ENCODE measurements around the gene PODN. TPM values are rescaled to one million over a fixed set of nuclear protein-coding genes. Genes with fewer than 3 reads are reported as not detected.

Gene PODN
- total and polyA plus RNA-seq, 12 donors = 0.78 to 45.4 (median 16.0) TPM

- H3K27ac ChIP-seq = peak overlapping the region in 1 of 5 donors; percentile 34
- no peaks in the 10 kb centered on the region for H3K36me3 ChIP-seq (replicated peaks in 1 of 2)
- intact Hi-C loops (cut with DNase I) = no loop called here
Observed at GRCh38 chr1:53110370-53111072, 48.5 kb downstream of the PODN start.

GRCh38 chr1:53111073-53111556, 49.1 kb downstream of the PODN start:
- Histone ChIP-seq H3K9me3 (replicated peaks in 1 of 3) (no peaks in the 10 kb centered on the region), H3K36me3 (replicated peaks in 1 of 2) (no peaks in the 10 kb centered on the region), H3K27me3 (no peaks in the 10 kb centered on the region), H3K4me1 (replicated peaks in 1 of 2) (peaks cover 0 to 3% of the 10 kb centered on the region in 2 donors), H3K4me3 (no peak overlapping the region), H3K27ac (no peak overlapping the region)
- TF ChIP-seq POLR2A (IDR thresholded peaks at IDR 0.05) (no peak), CTCF (IDR thresholded peaks at IDR 0.05) (no peak)
- 60 to 75% (median 65%) methylated on average over 10 of the region's 10 CpGs for WGBS, 4 donors
- peak in 1 of 7 donors; percentile 30 for DNase-seq
- intact Hi-C loops (cut with DNase I) = no loop called here

More at GRCh38 chr1:53110370-53111072, 48.5 kb downstream of the PODN start:
- Histone ChIP-seq H3K4me3 (no peak overlapping the region), H3K9me3 (replicated peaks in 1 of 3) (no peaks in the 10 kb centered on the region), H3K27me3 (no peaks in the 10 kb centered on the region), H3K4me1 (replicated peaks in 1 of 2) (peaks cover 0 to 3% of the 10 kb centered on the region in 2 donors)
- TF ChIP-seq POLR2A (IDR thresholded peaks at IDR 0.05) (no peak), CTCF (IDR thresholded peaks at IDR 0.05) (no peak)
- no peak for DNase-seq
- WGBS, 4 donors = 65 to 69% (median 67%) methylated on average over 14 to 18 of the region's 18 CpGs

GRCh38 chr1:53111693-53112092, 49.7 kb downstream of the PODN start:
- Histone ChIP-seq H3K4me3 (no peak overlapping the region), H3K9me3 (replicated peaks in 1 of 3) (no peaks in the 10 kb centered on the region), H3K27me3 (no peaks in the 10 kb centered on the region), H3K36me3 (replicated peaks in 1 of 2) (no peaks in the 10 kb centered on the region), H3K4me1 (replicated peaks in 1 of 2) (peaks cover 0 to 3% of the 10 kb centered on the region in 2 donors), H3K27ac (no peak overlapping the region)
- 71 to 77% (median 73%) methylated on average over 5 of the region's 5 CpGs for WGBS, 4 donors
- TF ChIP-seq CTCF (IDR thresholded peaks at IDR 0.05) (no peak), POLR2A (IDR thresholded peaks at IDR 0.05) (no peak)
- intact Hi-C loops (cut with DNase I) = no loop called here
- no peak for DNase-seq

GRCh38 chr1:53112271-53112774, 50.3 kb downstream of the PODN start:
- no peak for TF ChIP-seq POLR2A (IDR thresholded peaks at IDR 0.05)
- WGBS, 4 donors = 43 to 73% (median 64%) methylated on average over 2 of the region's 2 CpGs
- intact Hi-C loops (cut with DNase I) = no loop called here
- DNase-seq = no peak
- Histone ChIP-seq H3K9me3 (replicated peaks in 1 of 3) (no peaks in the 10 kb centered on the region), H3K27ac (no peak overlapping the region), H3K4me3 (no peak overlapping the region), H3K27me3 (no peaks in the 10 kb centered on the region), H3K4me1 (replicated peaks in 1 of 2) (peaks cover 0 to 3% of the 10 kb centered on the region in 2 donors), H3K36me3 (replicated peaks in 1 of 2) (no peaks in the 10 kb centered on the region)
